Chondrocyte (in vitro differentiated cells): Measurements from ENCODE around the gene TRIP13. TPM values are rescaled to one million over a fixed set of nuclear protein-coding genes. Genes with fewer than 3 reads are reported as not detected.
A peak's percentile ranks its signal among the peaks of the same experiment; 100 is the strongest.

Source experiments
- DNase-seq: peaks from one replicate; pipeline ENCODE4 v3.0.0; 2021; ENCODE audit warnings: mixed read lengths, low spot score
- H3K27ac Mint-ChIP-seq: one replicate; pipeline ENCODE4 v1.8.0; 2021; ENCODE audit warnings: mild to moderate bottlenecking, moderate library complexity, mixed read lengths; ENCODE audit not compliant: unreplicated experiment
- H3K27me3 Mint-ChIP-seq: 2 replicates; pipeline ENCODE4 v1.8.0; 2021; ENCODE audit warnings: low read depth, mixed read lengths
- H3K36me3 Mint-ChIP-seq: 2 replicates; pipeline ENCODE4 v1.8.0; 2021; ENCODE audit warnings: low read depth, mixed read lengths
- H3K4me1 Mint-ChIP-seq: 2 replicates; pipeline ENCODE4 v1.8.0; 2021; ENCODE audit warnings: low read depth, mild to moderate bottlenecking, mixed read lengths
- H3K4me3 Mint-ChIP-seq: one replicate; pipeline ENCODE4 v1.8.0; 2021; ENCODE audit warnings: mild to moderate bottlenecking, moderate library complexity, mixed read lengths; ENCODE audit not compliant: unreplicated experiment
- H3K9me3 Mint-ChIP-seq: 2 replicates; pipeline ENCODE4 v1.8.0; 2021; ENCODE audit warnings: low read depth, mixed read lengths
- CTCF ChIP-seq: fragments of 200-600 bp; sonication (generic); IDR thresholded peaks from 2 replicates; pipeline ENCODE4 v1.5.0; 2021; ENCODE audit warnings: antibody characterized with exemption, mild to moderate bottlenecking, moderate library complexity
- total RNA-seq: library from RNA; stranded (reverse); gene quantifications from 3 replicates; pipeline ENCODE4 v1.2.1, GENCODE V29; 2021

The TRIP13 gene
- total RNA-seq, 1 donor from 2014 or later, result 4.9 TPM

DNA sequence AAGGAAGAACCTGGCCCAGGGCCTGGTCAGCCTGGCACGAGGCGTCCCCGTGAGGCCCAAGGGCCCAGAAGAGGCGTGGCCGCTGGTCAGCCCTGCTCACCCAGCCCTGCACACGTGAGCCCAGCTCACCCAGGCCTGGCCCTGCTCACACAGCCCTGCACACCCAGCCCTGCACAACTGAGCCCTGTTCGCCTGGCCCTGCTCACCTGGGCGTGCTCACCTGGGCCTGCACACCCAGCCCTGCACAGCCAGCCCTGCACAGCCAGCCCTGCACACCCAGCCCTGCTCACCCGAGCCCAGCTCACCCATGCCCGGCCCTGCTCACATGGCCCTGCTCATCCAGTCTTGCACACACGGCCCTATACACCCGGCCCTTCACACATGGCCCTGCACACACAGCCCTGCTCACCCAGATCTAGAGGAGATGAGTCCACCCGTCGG is 44.0 kb upstream of the TRIP13 start:
- Mint-ChIP-seq H3K27ac (no peak overlapping the region), H3K27me3 (peaks cover 18% of the 10 kb centered on the region), H3K36me3 (no peaks in the 10 kb centered on the region), H3K4me3 (no peak overlapping the region), H3K9me3 (no peaks in the 10 kb centered on the region), H3K4me1 (no peaks in the 10 kb centered on the region)
- no peak for TF ChIP-seq CTCF
- DNase-seq, result peak; percentile 91

DNA sequence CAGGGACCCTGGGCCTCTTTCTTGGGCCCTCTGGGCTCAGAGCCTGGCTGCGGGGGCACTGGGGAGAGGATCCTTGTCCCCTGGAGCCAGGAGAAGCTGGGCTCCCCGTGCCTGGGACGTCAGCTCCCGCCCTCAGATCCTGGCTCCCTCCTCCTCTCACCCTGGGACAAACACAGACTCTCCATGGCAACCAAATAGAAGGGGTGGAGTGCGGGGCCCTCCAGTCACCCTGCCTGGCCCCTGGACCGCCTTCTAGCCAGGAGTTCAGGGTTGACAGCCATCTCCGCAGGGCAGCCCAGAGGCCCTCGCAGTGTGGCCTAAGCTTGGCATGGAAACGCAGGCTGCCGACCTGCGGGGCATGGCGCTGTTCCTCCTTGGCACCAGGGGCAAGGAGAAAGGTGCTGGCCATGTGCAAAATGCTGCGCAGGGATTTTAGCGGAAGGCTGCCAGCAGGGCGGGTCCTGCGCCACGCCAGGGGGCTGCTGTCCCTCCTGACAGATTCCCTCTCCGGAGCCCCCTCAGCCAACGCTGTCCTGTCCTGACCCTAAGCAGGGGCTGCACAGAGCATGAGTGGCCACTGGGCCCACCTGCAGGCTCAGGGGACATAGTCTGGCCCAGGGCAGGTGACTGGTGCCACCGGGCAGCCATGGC is 42.9 kb upstream of the TRIP13 start:
- no peaks in the 10 kb centered on the region for H3K36me3 Mint-ChIP-seq
- no peak overlapping the region for H3K27ac Mint-ChIP-seq
- peaks cover 22% of the 10 kb centered on the region for H3K27me3 Mint-ChIP-seq
- peak; percentile 82 for DNase-seq
- H3K9me3 Mint-ChIP-seq, result no peaks in the 10 kb centered on the region
- TF ChIP-seq CTCF, result no peak
- H3K4me3 Mint-ChIP-seq, result no peak overlapping the region
- no peaks in the 10 kb centered on the region for H3K4me1 Mint-ChIP-seq

GRCh38 chr5:850511-851006 is 42.1 kb upstream of the TRIP13 start, which contains the start of gene ZDHHC11:
Gene ZDHHC11 (minus strand): TSS chr5:850986. CDS start chr5:850602, 384 bp downstream.
- H3K27me3 Mint-ChIP-seq, result peaks cover 22% of the 10 kb centered on the region
- H3K4me1 Mint-ChIP-seq, result no peaks in the 10 kb centered on the region
- peak; percentile 86 for DNase-seq
- no peak within 1 kb of the TSS for H3K4me3 Mint-ChIP-seq
- no peak for TF ChIP-seq CTCF
- no peaks in the 10 kb centered on the region for H3K36me3 Mint-ChIP-seq
- no peaks in the 10 kb centered on the region for H3K9me3 Mint-ChIP-seq
- no peak within 1 kb of the TSS for H3K27ac Mint-ChIP-seq

DNA sequence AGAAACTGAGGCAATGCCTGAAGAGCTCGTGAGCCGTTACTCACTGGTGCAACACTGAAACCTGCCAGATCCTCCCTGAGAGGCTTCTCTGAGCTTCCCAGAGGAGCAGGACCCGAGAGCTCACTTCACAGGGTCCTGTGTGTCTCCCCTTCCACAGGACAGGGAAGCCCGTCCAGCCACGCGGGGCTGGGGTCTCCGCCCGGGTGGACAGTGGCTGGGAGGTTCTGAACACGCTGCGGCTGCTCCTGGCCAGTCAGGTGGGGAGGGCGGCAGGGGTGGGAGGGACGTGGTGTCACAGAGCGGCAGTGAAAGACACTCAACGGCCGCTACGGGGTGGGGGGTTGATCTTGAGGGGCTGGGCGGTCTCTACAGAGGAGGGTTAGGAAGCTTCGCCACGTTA is 41.6 kb upstream of the TRIP13 start:
- Mint-ChIP-seq H3K4me3 (no peak overlapping the region), H3K4me1 (no peaks in the 10 kb centered on the region), H3K27me3 (peaks cover 22% of the 10 kb centered on the region), H3K36me3 (no peaks in the 10 kb centered on the region), H3K9me3 (no peaks in the 10 kb centered on the region), H3K27ac (no peak overlapping the region)
- DNase-seq, result peak; percentile 66
- no peak for TF ChIP-seq CTCF

- H3K27ac Mint-ChIP-seq, result no peak overlapping the region
- peak; percentile 59 for DNase-seq
- no peaks in the 10 kb centered on the region for H3K4me1 Mint-ChIP-seq
- TF ChIP-seq CTCF, result no peak
- H3K4me3 Mint-ChIP-seq, result no peak overlapping the region
- H3K27me3 Mint-ChIP-seq, result peaks cover 21% of the 10 kb centered on the region
- H3K36me3 Mint-ChIP-seq, result no peaks in the 10 kb centered on the region
- no peaks in the 10 kb centered on the region for H3K9me3 Mint-ChIP-seq
These were observed 41.1 kb upstream of the TRIP13 start for GRCh38 chr5:851553-851952.
